Chondrocyte (in vitro differentiated cells): ENCODE data around the gene ZNF638. TPM values are rescaled to one million over a fixed set of nuclear protein-coding genes. Genes with fewer than 3 reads are reported as not detected.
A peak's percentile ranks its signal among the peaks of the same experiment; 100 is the strongest.

Source experiments
- DNase-seq: peaks from one replicate; pipeline ENCODE4 v3.0.0; 2021; ENCODE audit warnings: mixed read lengths, low spot score
- H3K27ac Mint-ChIP-seq: one replicate; pipeline ENCODE4 v1.8.0; 2021; ENCODE audit warnings: mild to moderate bottlenecking, moderate library complexity, mixed read lengths; ENCODE audit not compliant: unreplicated experiment
- H3K27me3 Mint-ChIP-seq: 2 replicates; pipeline ENCODE4 v1.8.0; 2021; ENCODE audit warnings: low read depth, mixed read lengths
- H3K36me3 Mint-ChIP-seq: 2 replicates; pipeline ENCODE4 v1.8.0; 2021; ENCODE audit warnings: low read depth, mixed read lengths
- H3K4me1 Mint-ChIP-seq: 2 replicates; pipeline ENCODE4 v1.8.0; 2021; ENCODE audit warnings: low read depth, mild to moderate bottlenecking, mixed read lengths
- H3K4me3 Mint-ChIP-seq: one replicate; pipeline ENCODE4 v1.8.0; 2021; ENCODE audit warnings: mild to moderate bottlenecking, moderate library complexity, mixed read lengths; ENCODE audit not compliant: unreplicated experiment
- H3K9me3 Mint-ChIP-seq: 2 replicates; pipeline ENCODE4 v1.8.0; 2021; ENCODE audit warnings: low read depth, mixed read lengths
- CTCF ChIP-seq: fragments of 200-600 bp; sonication (generic); IDR thresholded peaks from 2 replicates; pipeline ENCODE4 v1.5.0; 2021; ENCODE audit warnings: antibody characterized with exemption, mild to moderate bottlenecking, moderate library complexity
- total RNA-seq: library from RNA; stranded (reverse); gene quantifications from 3 replicates; pipeline ENCODE4 v1.2.1, GENCODE V29; 2021

The ZNF638 gene
- total RNA-seq, 1 donor from 2014 or later = 79.8 TPM

GRCh38 chr2:71457123-71457915 lies 125.7 kb downstream of the ZNF638 start:
- Mint-ChIP-seq H3K27ac (peak overlapping the region; percentile 79), H3K27me3 (no peaks in the 10 kb centered on the region), H3K4me3 (no peak overlapping the region), H3K9me3 (no peaks in the 10 kb centered on the region), H3K36me3 (no peaks in the 10 kb centered on the region), H3K4me1 (peaks cover 76% of the 10 kb centered on the region)
- DNase-seq = no peak
- TF ChIP-seq CTCF = no peak

DNA sequence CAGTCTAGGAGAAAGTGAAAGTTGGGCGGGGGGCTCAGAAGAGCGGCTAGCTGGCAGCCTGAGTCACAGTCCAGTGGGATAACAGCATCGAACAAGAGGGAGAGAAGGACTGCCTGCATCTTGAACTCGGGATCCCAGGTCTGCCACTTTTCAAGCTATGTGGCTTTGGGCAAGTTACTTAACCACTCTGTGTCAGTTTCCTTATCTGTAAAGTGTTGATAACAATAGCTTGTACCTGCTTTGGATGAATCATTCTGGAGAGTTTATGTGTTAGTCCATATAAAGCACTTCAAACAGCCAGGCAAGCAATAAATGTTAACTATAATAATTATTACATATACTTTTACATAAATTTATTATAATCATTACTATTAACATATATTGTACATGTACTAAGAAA lies 126.3 kb downstream of the ZNF638 start:
- H3K9me3 Mint-ChIP-seq = no peaks in the 10 kb centered on the region
- peaks cover 73% of the 10 kb centered on the region for H3K4me1 Mint-ChIP-seq
- TF ChIP-seq CTCF = no peak
- DNase-seq = no peak
- H3K36me3 Mint-ChIP-seq = no peaks in the 10 kb centered on the region
- H3K27me3 Mint-ChIP-seq = no peaks in the 10 kb centered on the region
- H3K27ac Mint-ChIP-seq = peak overlapping the region; percentile 79
- no peak overlapping the region for H3K4me3 Mint-ChIP-seq

DNA sequence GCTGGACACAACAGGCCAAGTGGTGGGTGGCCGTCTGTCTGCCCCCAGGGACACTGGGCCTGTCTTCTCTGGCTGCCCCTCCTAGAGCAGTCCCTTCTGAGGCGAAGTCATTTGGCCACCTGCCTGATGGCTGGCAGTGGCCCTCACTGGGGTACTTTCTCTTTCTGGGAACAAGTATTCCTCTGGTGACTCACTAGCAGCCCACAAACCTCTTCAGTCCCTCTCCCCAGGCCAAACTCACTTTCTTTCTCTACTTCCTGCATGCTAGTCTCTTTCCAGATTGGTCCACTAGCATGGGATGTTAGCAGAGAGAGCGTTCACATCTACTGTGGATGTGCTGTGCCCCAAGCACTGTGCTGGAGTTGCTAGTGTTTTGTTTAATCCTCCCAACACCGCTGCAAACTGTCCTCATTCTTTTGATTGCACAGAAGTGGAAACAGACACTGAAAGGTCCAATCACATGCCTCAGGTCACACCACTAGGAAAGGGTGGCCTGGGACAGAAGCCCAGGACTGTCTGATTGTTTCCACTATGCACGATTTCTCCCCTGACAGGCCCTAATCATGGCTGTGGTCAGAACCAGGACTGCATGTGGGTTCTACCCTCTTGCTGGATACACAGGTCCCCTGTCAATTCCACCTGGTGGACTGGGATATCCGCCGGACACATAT lies 127.0 kb downstream of the ZNF638 start:
- TF ChIP-seq CTCF = no peak
- Mint-ChIP-seq H3K4me1 (peaks cover 68% of the 10 kb centered on the region), H3K27me3 (no peaks in the 10 kb centered on the region), H3K36me3 (no peaks in the 10 kb centered on the region), H3K9me3 (no peaks in the 10 kb centered on the region), H3K27ac (peak overlapping the region; percentile 92), H3K4me3 (no peak overlapping the region)
- DNase-seq = no peak

DNA sequence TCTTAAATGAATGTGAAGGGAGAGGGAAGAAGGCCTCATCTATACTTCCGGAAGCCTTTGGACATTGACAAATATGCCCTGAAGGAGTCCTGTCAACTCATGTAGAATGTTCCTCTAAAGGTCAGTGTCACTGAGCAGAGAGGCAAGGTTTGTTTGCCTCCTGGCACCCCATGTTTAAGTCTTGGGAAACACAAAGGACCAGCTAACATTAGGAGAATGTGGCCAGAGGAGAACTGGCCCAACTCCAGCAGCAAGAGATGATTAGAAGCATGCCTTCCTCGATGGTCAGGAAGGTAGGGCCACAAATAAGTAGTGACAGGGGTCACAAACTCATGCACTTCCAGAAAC lies 127.5 kb downstream of the ZNF638 start:
- Mint-ChIP-seq H3K4me1 (peaks cover 68% of the 10 kb centered on the region), H3K27me3 (no peaks in the 10 kb centered on the region), H3K27ac (peak overlapping the region; percentile 92), H3K36me3 (no peaks in the 10 kb centered on the region), H3K4me3 (no peak overlapping the region), H3K9me3 (no peaks in the 10 kb centered on the region)
- DNase-seq = no peak
- no peak for TF ChIP-seq CTCF

DNA sequence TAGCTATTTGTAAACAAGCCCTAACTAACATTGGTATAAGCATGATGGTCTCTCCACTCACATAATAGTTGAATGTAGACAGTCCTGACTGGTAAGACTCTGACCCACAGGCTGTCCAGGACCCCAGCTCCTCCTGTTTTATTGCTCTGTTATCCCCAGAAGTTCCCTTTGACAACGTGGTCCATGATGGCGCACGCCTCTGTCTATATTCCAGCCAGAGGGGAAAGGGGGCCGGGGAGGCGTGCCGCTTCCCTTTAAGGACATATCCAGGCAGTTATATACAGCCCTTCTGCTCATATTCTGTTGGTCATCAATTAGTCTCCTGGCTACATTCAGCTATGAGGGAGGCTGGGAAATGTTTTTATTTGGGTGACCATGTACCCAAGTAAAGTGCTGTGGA lies 128.5 kb downstream of the ZNF638 start:
- H3K27me3 Mint-ChIP-seq = no peaks in the 10 kb centered on the region
- H3K27ac Mint-ChIP-seq = peak overlapping the region; percentile 17
- H3K4me3 Mint-ChIP-seq = no peak overlapping the region
- H3K36me3 Mint-ChIP-seq = no peaks in the 10 kb centered on the region
- no peaks in the 10 kb centered on the region for H3K9me3 Mint-ChIP-seq
- peaks cover 59% of the 10 kb centered on the region for H3K4me1 Mint-ChIP-seq
- no peak for DNase-seq
- no peak for TF ChIP-seq CTCF
